ENCODE measurements around the gene FAM163B.
A peak's percentile ranks its signal among the peaks of the same experiment; 100 is the strongest.

FAM163B gene

GRCh38 chr9:133581011-133581410 is 28.2 kb downstream of the FAM163B start:
- no peak for DNase-seq (ENCODE audit: low read depth)

GRCh38 chr9:133580419-133580738 is 28.8 kb downstream of the FAM163B start:
- DNase-seq (ENCODE audit: low read depth) = no peak

- no peak for DNase-seq (ENCODE audit: low read depth)
Measured at GRCh38 chr9:133579601-133580418, 29.4 kb downstream of the FAM163B start.

- DNase-seq (ENCODE audit: low read depth) = no peak
Measured at GRCh38 chr9:133578524-133579441, 30.4 kb downstream of the FAM163B start.

- DNase-seq (ENCODE audit: low read depth) = no peak
Measured at GRCh38 chr9:133577737-133578112, 31.5 kb downstream of the FAM163B start.

- peak; percentile 29 for DNase-seq (ENCODE audit: low read depth)
Measured at GRCh38 chr9:133576875-133577736, 32.1 kb downstream of the FAM163B start.

GRCh38 chr9:133576031-133576874 is 32.9 kb downstream of the FAM163B start:
- no peak for DNase-seq (ENCODE audit: low read depth)

- no peak for DNase-seq (ENCODE audit: low read depth)
Measured at GRCh38 chr9:133575186-133576030, 33.8 kb downstream of the FAM163B start.

- no peak for DNase-seq (ENCODE audit: low read depth)
Measured at GRCh38 chr9:133574771-133575170, 34.4 kb downstream of the FAM163B start.

GRCh38 chr9:133573791-133574515 is 35.2 kb downstream of the FAM163B start:
- DNase-seq (ENCODE audit: low read depth) = no peak

- DNase-seq (ENCODE audit: low read depth) = no peak
Measured at GRCh38 chr9:133572821-133573361, 36.3 kb downstream of the FAM163B start.

- DNase-seq (ENCODE audit: low read depth) = no peak
Measured at GRCh38 chr9:133571896-133572595, 37.1 kb downstream of the FAM163B start.

- no peak for DNase-seq (ENCODE audit: low read depth)
Measured at GRCh38 chr9:133571391-133571890, 37.7 kb downstream of the FAM163B start.

GRCh38 chr9:133570691-133571080 is 38.5 kb downstream of the FAM163B start:
- no peak for DNase-seq (ENCODE audit: low read depth)

- no peak for DNase-seq (ENCODE audit: low read depth)
Measured at GRCh38 chr9:133569891-133570690, 39.1 kb downstream of the FAM163B start.

- DNase-seq (ENCODE audit: low read depth) = no peak
Measured at GRCh38 chr9:133569121-133569785, 39.9 kb downstream of the FAM163B start.

GRCh38 chr9:133568186-133568585 is 41.0 kb downstream of the FAM163B start:
- no peak for DNase-seq (ENCODE audit: low read depth)
